HEK293 (cell line): ENCODE measurements around the gene ZBED5.

Experiments used
- ZNF266 ChIP-seq: fragments of 450-650 bp; formaldehyde crosslinking; IDR thresholded peaks from 2 replicates; pipeline ENCODE4 v1.5.1; 2016; ENCODE audit warnings: missing biosample characterization, missing genetic modification characterization, low read depth
- ZNF274 ChIP-seq, 2 experiments: fragments of 200-500 bp in 1 of 2; fragments of 450-650 bp in 1 of 2; sonication (Bioruptor generic) in 1 of 2; formaldehyde crosslinking in 1 of 2; IDR thresholded peaks; 2 replicates each; pipeline versions ENCODE4 v1.5.1 to v1.6.1; 2014 to 2016; ENCODE audit warnings: borderline replicate concordance in 1 of 2, inconsistent platforms in 1 of 2, low read length in 1 of 2, missing biosample characterization in 1 of 2, missing genetic modification characterization in 1 of 2
- ZNF335 ChIP-seq: fragments of 450-650 bp; formaldehyde crosslinking; conservative IDR thresholded peaks from 2 replicates; pipeline ENCODE4 v1.5.1; 2016; ENCODE audit warnings: missing biosample characterization, missing genetic modification characterization
- ZNF529 ChIP-seq: fragments of 450-650 bp; formaldehyde crosslinking; IDR thresholded peaks from 2 replicates; pipeline ENCODE4 v1.5.1; 2017; ENCODE audit warnings: missing genetic modification characterization, missing biosample characterization; ENCODE audit not compliant: insufficient replicate concordance
- ZNF544 ChIP-seq: fragments of 450-650 bp; formaldehyde crosslinking; IDR thresholded peaks from 2 replicates; pipeline ENCODE4 v1.5.0; 2017; ENCODE audit warnings: missing biosample characterization, missing genetic modification characterization
- ZNF792 ChIP-seq: fragments of 450-650 bp; formaldehyde crosslinking; IDR thresholded peaks from 2 replicates; pipeline ENCODE4 v1.5.1; 2016; ENCODE audit warnings: missing biosample characterization, missing genetic modification characterization
- TF ChIP-seq, protein P1 (sequence below): fragments of 450-650 bp; formaldehyde crosslinking; IDR thresholded peaks from 2 replicates; pipeline ENCODE4 v1.5.1; 2016; ENCODE audit warnings: missing biosample characterization, missing genetic modification characterization
- TF ChIP-seq, protein P2 (sequence below): fragments of 450-650 bp; formaldehyde crosslinking; optimal IDR thresholded peaks from 2 replicates; pipeline ENCODE3; 2016; ENCODE audit warnings: missing biosample characterization, mild to moderate bottlenecking, missing genetic modification characterization

GRCh38 chr11:10809373-10810160 lies 48.3 kb downstream of the ZBED5 start:
- TF ChIP-seq ZNF544: no peak
- TF ChIP-seq ZNF529 (tag by site-specific recombination): no peak
- TF ChIP-seq ZNF335 (tag by site-specific recombination): peak; percentile 65
- TF ChIP-seq, protein P1, sequence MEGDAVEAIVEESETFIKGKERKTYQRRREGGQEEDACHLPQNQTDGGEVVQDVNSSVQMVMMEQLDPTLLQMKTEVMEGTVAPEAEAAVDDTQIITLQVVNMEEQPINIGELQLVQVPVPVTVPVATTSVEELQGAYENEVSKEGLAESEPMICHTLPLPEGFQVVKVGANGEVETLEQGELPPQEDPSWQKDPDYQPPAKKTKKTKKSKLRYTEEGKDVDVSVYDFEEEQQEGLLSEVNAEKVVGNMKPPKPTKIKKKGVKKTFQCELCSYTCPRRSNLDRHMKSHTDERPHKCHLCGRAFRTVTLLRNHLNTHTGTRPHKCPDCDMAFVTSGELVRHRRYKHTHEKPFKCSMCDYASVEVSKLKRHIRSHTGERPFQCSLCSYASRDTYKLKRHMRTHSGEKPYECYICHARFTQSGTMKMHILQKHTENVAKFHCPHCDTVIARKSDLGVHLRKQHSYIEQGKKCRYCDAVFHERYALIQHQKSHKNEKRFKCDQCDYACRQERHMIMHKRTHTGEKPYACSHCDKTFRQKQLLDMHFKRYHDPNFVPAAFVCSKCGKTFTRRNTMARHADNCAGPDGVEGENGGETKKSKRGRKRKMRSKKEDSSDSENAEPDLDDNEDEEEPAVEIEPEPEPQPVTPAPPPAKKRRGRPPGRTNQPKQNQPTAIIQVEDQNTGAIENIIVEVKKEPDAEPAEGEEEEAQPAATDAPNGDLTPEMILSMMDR: no peak
- no peak for TF ChIP-seq ZNF792 (tag by site-specific recombination)
- TF ChIP-seq ZNF274 (IDR thresholded peaks at IDR 0.05; ENCODE audit: low read length): no peak
- no peak for TF ChIP-seq ZNF274 (tag by site-specific recombination; IDR thresholded peaks at IDR 0.05; ENCODE audit: borderline replicate concordance)
- no peak for TF ChIP-seq ZNF266 (tag by site-specific recombination)
- TF ChIP-seq, protein P2, sequence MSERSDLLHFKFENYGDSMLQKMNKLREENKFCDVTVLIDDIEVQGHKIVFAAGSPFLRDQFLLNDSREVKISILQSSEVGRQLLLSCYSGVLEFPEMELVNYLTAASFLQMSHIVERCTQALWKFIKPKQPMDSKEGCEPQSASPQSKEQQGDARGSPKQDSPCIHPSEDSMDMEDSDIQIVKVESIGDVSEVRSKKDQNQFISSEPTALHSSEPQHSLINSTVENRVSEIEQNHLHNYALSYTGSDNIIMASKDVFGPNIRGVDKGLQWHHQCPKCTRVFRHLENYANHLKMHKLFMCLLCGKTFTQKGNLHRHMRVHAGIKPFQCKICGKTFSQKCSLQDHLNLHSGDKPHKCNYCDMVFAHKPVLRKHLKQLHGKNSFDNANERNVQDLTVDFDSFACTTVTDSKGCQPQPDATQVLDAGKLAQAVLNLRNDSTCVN (tag by site-specific recombination): no peak
